Activated naive CD8-positive, alpha-beta T cell treated with anti-CD3 and anti-CD28 coated beads, Interleukin-2, amount 50 U/mL, for 24 hours (primary cell): ENCODE results near the gene PROX2.

Experiments
- ATAC-seq: fragments of 150-1000 bp; cut with Tn5 transposase; one replicate; pipeline ENCODE4 v1.10.0; 2021
- DNase-seq: peaks from one replicate; pipeline ENCODE4 v3.0.0; 2021
- H3K27ac Mint-ChIP-seq: one replicate; pipeline ENCODE4 v1.8.0; 2021; ENCODE audit warnings: mild to moderate bottlenecking, mixed read lengths
- H3K27me3 Mint-ChIP-seq: one replicate; pipeline ENCODE4 v1.8.0; 2021; ENCODE audit warnings: mixed read lengths
- H3K36me3 Mint-ChIP-seq: one replicate; pipeline ENCODE4 v1.8.0; 2021; ENCODE audit warnings: low read depth, mixed read lengths
- H3K4me1 Mint-ChIP-seq: one replicate; pipeline ENCODE4 v1.8.0; 2021; ENCODE audit warnings: mixed read lengths
- H3K4me3 Mint-ChIP-seq: one replicate; pipeline ENCODE4 v1.8.0; 2021; ENCODE audit warnings: mild to moderate bottlenecking, moderate library complexity, mixed read lengths
- H3K9me3 Mint-ChIP-seq: one replicate; pipeline ENCODE4 v1.8.0; 2021; ENCODE audit warnings: mixed read lengths

Gene PROX2

GRCh38 chr14:74855945-74856344 is 20.0 kb downstream of the PROX2 start:
- DNase-seq (no peak), ATAC-seq (no peak)
- Mint-ChIP-seq H3K36me3 (no peaks in the 10 kb centered on the region), H3K27me3 (no peaks in the 10 kb centered on the region), H3K9me3 (no peaks in the 10 kb centered on the region), H3K27ac (no peak overlapping the region), H3K4me1 (peaks cover 22% of the 10 kb centered on the region), H3K4me3 (no peak overlapping the region)

- Mint-ChIP-seq H3K27me3 (no peaks in the 10 kb centered on the region), H3K9me3 (no peaks in the 10 kb centered on the region), H3K4me3 (no peak overlapping the region), H3K27ac (no peak overlapping the region), H3K36me3 (no peaks in the 10 kb centered on the region), H3K4me1 (peaks cover 21% of the 10 kb centered on the region)
- ATAC-seq: no peak
- DNase-seq: no peak
These were observed 20.9 kb downstream of the PROX2 start for GRCh38 chr14:74855021-74855420.

GRCh38 chr14:74853581-74853980 is 22.4 kb downstream of the PROX2 start:
- ATAC-seq (no peak), DNase-seq (no peak)
- no peak overlapping the region for H3K27ac Mint-ChIP-seq
- H3K4me1 Mint-ChIP-seq: peaks cover 21% of the 10 kb centered on the region
- H3K4me3 Mint-ChIP-seq: no peak overlapping the region
- H3K9me3 Mint-ChIP-seq: no peaks in the 10 kb centered on the region
- no peaks in the 10 kb centered on the region for H3K27me3 Mint-ChIP-seq
- no peaks in the 10 kb centered on the region for H3K36me3 Mint-ChIP-seq

- Mint-ChIP-seq H3K4me1 (peaks cover 22% of the 10 kb centered on the region), H3K36me3 (no peaks in the 10 kb centered on the region), H3K9me3 (no peaks in the 10 kb centered on the region), H3K27me3 (no peaks in the 10 kb centered on the region), H3K4me3 (no peak overlapping the region), H3K27ac (no peak overlapping the region)
- DNase-seq (no peak), ATAC-seq (no peak)
These were observed 22.9 kb downstream of the PROX2 start for GRCh38 chr14:74852922-74853530.

GRCh38 chr14:74848768-74849167 is 27.2 kb downstream of the PROX2 start:
- no peaks in the 10 kb centered on the region for H3K9me3 Mint-ChIP-seq
- no peaks in the 10 kb centered on the region for H3K27me3 Mint-ChIP-seq
- H3K36me3 Mint-ChIP-seq: no peaks in the 10 kb centered on the region
- DNase-seq: no peak
- no peak overlapping the region for H3K27ac Mint-ChIP-seq
- H3K4me3 Mint-ChIP-seq: no peak overlapping the region
- no peak for ATAC-seq
- peaks cover 24% of the 10 kb centered on the region for H3K4me1 Mint-ChIP-seq

- DNase-seq (no peak), ATAC-seq (no peak)
- no peaks in the 10 kb centered on the region for H3K9me3 Mint-ChIP-seq
- H3K27me3 Mint-ChIP-seq: no peaks in the 10 kb centered on the region
- peaks cover 1% of the 10 kb centered on the region for H3K36me3 Mint-ChIP-seq
- H3K4me3 Mint-ChIP-seq: no peak overlapping the region
- peaks cover 20% of the 10 kb centered on the region for H3K4me1 Mint-ChIP-seq
- H3K27ac Mint-ChIP-seq: no peak overlapping the region
These were observed 28.8 kb downstream of the PROX2 start for GRCh38 chr14:74846968-74847665.

GRCh38 chr14:74846168-74846567 is 29.8 kb downstream of the PROX2 start:
- DNase-seq (no peak), ATAC-seq (no peak)
- H3K36me3 Mint-ChIP-seq: peaks cover 1% of the 10 kb centered on the region
- H3K4me1 Mint-ChIP-seq: peaks cover 28% of the 10 kb centered on the region
- no peaks in the 10 kb centered on the region for H3K27me3 Mint-ChIP-seq
- H3K4me3 Mint-ChIP-seq: no peak overlapping the region
- no peaks in the 10 kb centered on the region for H3K9me3 Mint-ChIP-seq
- H3K27ac Mint-ChIP-seq: no peak overlapping the region

- Mint-ChIP-seq H3K9me3 (no peaks in the 10 kb centered on the region), H3K27me3 (no peaks in the 10 kb centered on the region), H3K4me1 (peaks cover 47% of the 10 kb centered on the region), H3K27ac (no peak overlapping the region), H3K36me3 (peaks cover 5% of the 10 kb centered on the region), H3K4me3 (no peak overlapping the region)
- DNase-seq: no peak
- no peak for ATAC-seq
These were observed 32.3 kb downstream of the PROX2 start for GRCh38 chr14:74843653-74844052.

GRCh38 chr14:74841230-74842207 is 34.4 kb downstream of the PROX2 start:
- H3K27ac Mint-ChIP-seq: peak overlapping the region; percentile 68
- DNase-seq (peak; percentile 25), ATAC-seq (peak; percentile 86)
- H3K36me3 Mint-ChIP-seq: peaks cover 15% of the 10 kb centered on the region
- no peaks in the 10 kb centered on the region for H3K27me3 Mint-ChIP-seq
- peaks cover 64% of the 10 kb centered on the region for H3K4me1 Mint-ChIP-seq
- no peaks in the 10 kb centered on the region for H3K9me3 Mint-ChIP-seq
- peak overlapping the region; percentile 4 for H3K4me3 Mint-ChIP-seq

- H3K4me3 Mint-ChIP-seq: no peak overlapping the region
- no peaks in the 10 kb centered on the region for H3K9me3 Mint-ChIP-seq
- peak; percentile 29 for ATAC-seq
- H3K27me3 Mint-ChIP-seq: no peaks in the 10 kb centered on the region
- peaks cover 18% of the 10 kb centered on the region for H3K36me3 Mint-ChIP-seq
- H3K4me1 Mint-ChIP-seq: peaks cover 64% of the 10 kb centered on the region
- peak overlapping the region; percentile 68 for H3K27ac Mint-ChIP-seq
- no peak for DNase-seq
These were observed 35.3 kb downstream of the PROX2 start for GRCh38 chr14:74840603-74841030.

GRCh38 chr14:74838166-74838565 is 37.8 kb downstream of the PROX2 start:
- H3K9me3 Mint-ChIP-seq: no peaks in the 10 kb centered on the region
- H3K4me3 Mint-ChIP-seq: peak overlapping the region; percentile 69
- peaks cover 18% of the 10 kb centered on the region for H3K36me3 Mint-ChIP-seq
- H3K27ac Mint-ChIP-seq: peak overlapping the region; percentile 88
- DNase-seq (no peak), ATAC-seq (no peak)
- no peaks in the 10 kb centered on the region for H3K27me3 Mint-ChIP-seq
- peaks cover 78% of the 10 kb centered on the region for H3K4me1 Mint-ChIP-seq

- H3K36me3 Mint-ChIP-seq: peaks cover 17% of the 10 kb centered on the region
- peak; percentile 56 for ATAC-seq
- peak overlapping the region; percentile 22 for H3K4me3 Mint-ChIP-seq
- H3K4me1 Mint-ChIP-seq: peaks cover 66% of the 10 kb centered on the region
- DNase-seq: no peak
- no peaks in the 10 kb centered on the region for H3K27me3 Mint-ChIP-seq
- H3K27ac Mint-ChIP-seq: peak overlapping the region; percentile 70
- H3K9me3 Mint-ChIP-seq: no peaks in the 10 kb centered on the region
These were observed 39.5 kb downstream of the PROX2 start for GRCh38 chr14:74836251-74836960.

- Mint-ChIP-seq H3K27me3 (no peaks in the 10 kb centered on the region), H3K36me3 (peaks cover 19% of the 10 kb centered on the region), H3K9me3 (no peaks in the 10 kb centered on the region), H3K4me1 (peaks cover 60% of the 10 kb centered on the region), H3K4me3 (peak overlapping the region; percentile 59), H3K27ac (peak overlapping the region; percentile 70)
- no peak for DNase-seq
- no peak for ATAC-seq
These were observed 40.2 kb downstream of the PROX2 start for GRCh38 chr14:74835645-74836250.
